Colonic mucosa (tissue), 4 donors: ENCODE results near the gene MC3R. TPM values are rescaled to one million over a fixed set of nuclear protein-coding genes. Genes with fewer than 3 reads are reported as not detected.

Source experiments
- DNase-seq: peaks from one replicate; pipeline ENCODE4 v3.0.0-alpha.2; 2020
- H3K27ac ChIP-seq: fragments of 200-600 bp; one replicate; pipeline ENCODE4 v1.8.0; 2021
- H3K27me3 ChIP-seq: fragments of 200-600 bp; one replicate; pipeline ENCODE4 v1.8.0; 2021
- H3K36me3 ChIP-seq: fragments of 200-600 bp; one replicate; pipeline ENCODE4 v1.8.0; 2021
- H3K4me1 ChIP-seq: fragments of 200-600 bp; one replicate; pipeline ENCODE4 v1.8.0; 2021; ENCODE audit warnings: mild to moderate bottlenecking
- H3K4me3 ChIP-seq: fragments of 200-600 bp; one replicate; pipeline ENCODE4 v1.8.0; 2021
- H3K9ac ChIP-seq, 2 donors: one replicate each; pipeline ENCODE4 v1.7.0; 2013; ENCODE audit warnings: control low read depth in 2 of 2, low read depth in 2 of 2, low read length in 2 of 2
- H3K9me3 ChIP-seq: fragments of 200-600 bp; one replicate; pipeline ENCODE4 v1.8.0; 2021
- intact Hi-C: fragments of 100-400 bp; cut with DNase I; formaldehyde crosslinking; loops from one replicate; pipeline ENCODE4 v1.14.1; 2022
- total RNA-seq, 2 donors: library from RNA; stranded (reverse); fragmentation: NEBNext Ultra II Directional in 1 of 2; extraction: Animal tissue kit (Norgen Biotek cat#: 25700) in 1 of 2; gene quantifications; one replicate each; pipeline ENCODE4 v1.2.1, GENCODE V29; 2021
- TF ChIP-seq, protein P1 (sequence below): fragments of 200-600 bp; IDR thresholded peaks from one replicate; pipeline ENCODE4 v1.8.0; 2022; ENCODE audit warnings: antibody characterized with exemption, mild to moderate bottlenecking
- donor health status: healthy.
- donor health status: DM: no; HTN: no; CAD: no.
- donor health status: DM: no; HTN: no; CAD: no.

MC3R gene
- total RNA-seq: not detected

DNA sequence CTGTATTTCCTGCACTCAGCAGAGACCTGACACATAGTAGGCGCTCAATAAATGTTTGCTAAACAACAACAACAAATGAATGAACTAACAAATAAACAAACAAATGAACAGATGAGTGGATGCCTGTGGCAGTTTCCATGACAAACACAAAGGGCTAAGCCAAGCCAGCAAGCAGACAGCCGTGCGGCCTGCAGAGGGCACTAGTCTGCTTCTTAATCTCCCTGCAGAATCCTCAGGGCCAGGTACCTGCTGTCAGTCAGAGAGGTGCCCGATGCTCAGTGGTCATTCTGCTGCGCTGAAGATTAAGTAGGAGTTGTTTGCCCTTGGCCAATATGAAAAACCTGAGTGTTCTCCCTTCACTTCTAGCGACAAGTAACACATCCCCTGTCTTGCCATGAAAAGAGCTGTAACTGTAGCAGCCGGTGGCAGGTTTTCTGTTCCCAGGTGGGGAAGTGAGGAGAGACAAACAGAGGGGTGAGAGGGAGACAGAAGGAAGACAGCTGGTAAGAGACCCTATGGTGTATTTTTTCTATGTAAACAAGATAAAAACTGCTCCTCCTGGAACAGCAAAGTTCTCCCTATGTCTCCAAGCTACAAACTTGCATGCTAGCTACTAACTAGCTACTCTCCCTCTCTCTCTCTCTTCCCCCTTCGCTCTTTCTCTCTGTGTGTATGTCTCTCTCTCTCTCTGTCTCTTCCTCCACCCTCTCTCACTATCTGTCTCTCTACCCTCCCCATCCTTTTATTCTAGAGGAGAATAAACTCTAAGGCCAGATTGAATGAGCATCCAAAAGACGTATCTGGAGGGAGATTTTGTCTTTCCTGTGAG is at the start of gene MC3R:
Gene MC3R (plus strand): TSS at position 779 of the 829 bp plus-strand sequence. CDS start 112 bp downstream, outside the sequence.
- H3K9me3 ChIP-seq: no peaks in the 10 kb centered on the region
- TF ChIP-seq, protein P1, sequence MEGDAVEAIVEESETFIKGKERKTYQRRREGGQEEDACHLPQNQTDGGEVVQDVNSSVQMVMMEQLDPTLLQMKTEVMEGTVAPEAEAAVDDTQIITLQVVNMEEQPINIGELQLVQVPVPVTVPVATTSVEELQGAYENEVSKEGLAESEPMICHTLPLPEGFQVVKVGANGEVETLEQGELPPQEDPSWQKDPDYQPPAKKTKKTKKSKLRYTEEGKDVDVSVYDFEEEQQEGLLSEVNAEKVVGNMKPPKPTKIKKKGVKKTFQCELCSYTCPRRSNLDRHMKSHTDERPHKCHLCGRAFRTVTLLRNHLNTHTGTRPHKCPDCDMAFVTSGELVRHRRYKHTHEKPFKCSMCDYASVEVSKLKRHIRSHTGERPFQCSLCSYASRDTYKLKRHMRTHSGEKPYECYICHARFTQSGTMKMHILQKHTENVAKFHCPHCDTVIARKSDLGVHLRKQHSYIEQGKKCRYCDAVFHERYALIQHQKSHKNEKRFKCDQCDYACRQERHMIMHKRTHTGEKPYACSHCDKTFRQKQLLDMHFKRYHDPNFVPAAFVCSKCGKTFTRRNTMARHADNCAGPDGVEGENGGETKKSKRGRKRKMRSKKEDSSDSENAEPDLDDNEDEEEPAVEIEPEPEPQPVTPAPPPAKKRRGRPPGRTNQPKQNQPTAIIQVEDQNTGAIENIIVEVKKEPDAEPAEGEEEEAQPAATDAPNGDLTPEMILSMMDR: peak; percentile 58
- H3K27me3 ChIP-seq: no peaks in the 10 kb centered on the region
- no peaks in the 10 kb centered on the region for H3K36me3 ChIP-seq
- intact Hi-C loops: loop anchor here (5.0 to 10.0 kb wide), 2 partner anchors 46 to 1563 kb away; no protein-coding TSS in a partner anchor
- DNase-seq: peak; percentile 32
- no peak within 1 kb of the TSS for H3K27ac ChIP-seq
- no peaks in the 10 kb centered on the region for H3K4me1 ChIP-seq
- H3K4me3 ChIP-seq: no peak within 1 kb of the TSS
- no peak within 1 kb of the TSS for H3K9ac ChIP-seq

DNA sequence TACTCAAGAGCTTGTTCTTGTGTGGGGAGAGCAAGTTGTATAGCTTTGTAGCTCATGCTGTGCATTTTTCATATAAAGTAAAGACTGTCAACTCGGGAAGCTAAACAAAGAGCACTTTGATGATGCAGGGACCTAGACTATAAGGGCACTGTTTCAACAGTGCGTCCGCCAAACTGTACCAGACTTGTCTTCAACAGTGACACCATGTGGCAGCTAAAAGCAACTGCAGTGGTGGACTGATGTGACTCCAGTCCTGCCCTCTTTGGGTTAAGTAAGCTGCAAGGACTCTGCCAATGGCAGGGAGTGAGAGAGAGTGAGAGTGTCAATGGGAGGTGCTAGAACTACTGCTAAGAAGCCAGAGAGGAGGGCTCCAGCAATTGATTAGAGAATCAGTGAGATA is 48.1 kb upstream of the MC3R start:
- no peak for DNase-seq
- no peak overlapping the region for H3K4me3 ChIP-seq
- intact Hi-C loops: loop anchor here (5.0 to 10.0 kb wide), 2 partner anchors 47 to 144 kb away; partner anchors contain the start of gene MC3R
- H3K9ac ChIP-seq: no peak overlapping the region
- no peak overlapping the region for H3K27ac ChIP-seq
- no peaks in the 10 kb centered on the region for H3K27me3 ChIP-seq
- no peaks in the 10 kb centered on the region for H3K4me1 ChIP-seq
- no peaks in the 10 kb centered on the region for H3K36me3 ChIP-seq
- TF ChIP-seq, protein P1: no peak
- no peaks in the 10 kb centered on the region for H3K9me3 ChIP-seq

DNA sequence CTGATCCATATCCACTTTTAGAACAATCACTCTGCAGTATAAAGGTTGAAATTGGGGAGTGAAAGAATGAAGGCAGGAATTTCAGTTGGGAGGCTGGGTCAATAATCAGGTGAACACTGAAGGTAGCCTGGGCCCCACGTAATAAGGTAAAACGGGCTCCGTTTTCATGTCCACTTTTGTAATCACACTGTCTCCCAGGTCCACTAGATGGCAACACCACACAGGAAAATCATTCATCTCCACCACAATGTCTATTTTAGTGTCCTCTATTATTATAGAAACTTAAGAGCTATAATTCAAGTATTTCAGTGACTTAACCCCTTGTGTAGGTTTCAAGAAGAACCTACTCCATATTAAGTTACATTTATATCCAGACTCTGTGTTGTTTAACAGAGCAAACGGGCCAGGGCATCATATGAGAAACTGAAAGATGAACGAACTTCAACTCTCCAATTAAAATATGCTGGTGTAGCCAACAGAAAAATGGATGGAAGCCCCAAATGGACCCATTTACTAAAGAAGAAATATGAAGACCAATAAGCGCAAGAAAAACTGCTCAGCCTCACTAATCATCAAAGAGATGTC is 45.9 kb upstream of the MC3R start:
- Histone ChIP-seq H3K9ac (no peak overlapping the region), H3K4me1 (no peaks in the 10 kb centered on the region), H3K36me3 (no peaks in the 10 kb centered on the region), H3K9me3 (no peaks in the 10 kb centered on the region), H3K4me3 (no peak overlapping the region), H3K27me3 (no peaks in the 10 kb centered on the region), H3K27ac (no peak overlapping the region)
- no peak for DNase-seq
- intact Hi-C loops: loop anchor here (5.0 to 10.0 kb wide), 2 partner anchors 45 to 142 kb away; partner anchors contain the start of gene MC3R
- TF ChIP-seq, protein P1: no peak

DNA sequence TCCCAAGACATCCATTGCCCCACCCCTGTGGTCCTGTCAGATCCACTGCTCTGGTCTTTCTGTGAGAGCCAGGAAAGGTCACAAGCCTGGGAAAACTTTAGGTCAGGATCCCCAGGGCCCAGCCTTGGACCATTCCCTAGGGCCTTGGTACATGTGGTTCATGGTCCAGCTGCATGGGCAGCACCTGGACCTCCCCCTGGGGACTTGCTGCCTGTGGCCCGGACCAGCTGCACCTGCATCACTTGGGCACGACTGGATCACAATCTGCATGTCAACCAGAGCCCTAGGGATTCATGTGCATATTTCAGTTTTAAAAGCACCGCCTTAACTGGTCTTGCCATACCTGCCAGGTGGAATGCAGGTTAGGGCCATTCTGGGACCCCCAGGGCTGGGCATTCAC is 44.3 kb upstream of the MC3R start:
- Histone ChIP-seq H3K4me1 (no peaks in the 10 kb centered on the region), H3K9ac (no peak overlapping the region), H3K27me3 (no peaks in the 10 kb centered on the region), H3K27ac (no peak overlapping the region), H3K4me3 (no peak overlapping the region), H3K9me3 (no peaks in the 10 kb centered on the region), H3K36me3 (no peaks in the 10 kb centered on the region)
- TF ChIP-seq, protein P1: no peak
- intact Hi-C loops: loop anchor here (5.0 to 10.0 kb wide), 2 partner anchors 43 to 141 kb away; partner anchors contain the start of gene MC3R
- DNase-seq: no peak

DNA sequence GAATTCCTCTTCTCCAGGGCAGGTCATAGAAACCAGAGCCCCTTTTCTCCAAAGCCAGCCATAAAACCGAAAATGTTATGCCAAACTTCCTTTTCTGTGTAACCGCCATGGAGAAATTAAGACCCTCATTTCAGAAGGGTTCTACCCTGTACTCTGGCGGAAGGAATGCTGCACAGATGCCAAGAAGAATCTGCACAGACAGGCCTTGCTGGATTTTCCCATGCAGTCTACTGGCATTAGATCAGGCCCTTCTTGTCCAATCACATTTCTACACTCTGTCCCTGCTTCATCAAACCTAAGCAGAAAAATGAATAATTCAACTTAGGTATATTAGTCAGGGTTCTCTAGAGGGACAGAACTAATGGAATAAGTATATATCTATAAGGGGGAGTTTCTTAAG is 43.2 kb upstream of the MC3R start:
- no peaks in the 10 kb centered on the region for H3K36me3 ChIP-seq
- no peak overlapping the region for H3K9ac ChIP-seq
- H3K27me3 ChIP-seq: no peaks in the 10 kb centered on the region
- TF ChIP-seq, protein P1: no peak
- no peaks in the 10 kb centered on the region for H3K9me3 ChIP-seq
- H3K4me1 ChIP-seq: no peaks in the 10 kb centered on the region
- intact Hi-C loops: loop anchor here (10.0 kb wide), 1 partner anchor 139 kb away; no protein-coding TSS in a partner anchor
- no peak overlapping the region for H3K27ac ChIP-seq
- no peak overlapping the region for H3K4me3 ChIP-seq
- no peak for DNase-seq
